SK-N-SH (cell line): ENCODE data around the gene SSBP2.

Experiments used
- CTCF ChIP-seq: fragments of 200-600 bp; sonication (generic); IDR thresholded peaks from 2 replicates; pipeline ENCODE4 v1.6.1; 2017; ENCODE audit warnings: antibody characterized with exemption, mild to moderate bottlenecking, moderate library complexity
- FOXJ3 ChIP-seq: sonication (generic); formaldehyde crosslinking; IDR thresholded peaks from 2 replicates; pipeline ENCODE4 v1.5.1; 2020; ENCODE audit warnings: mild to moderate bottlenecking, missing genetic modification reagents
- GATA2 ChIP-seq: sonication (generic); formaldehyde crosslinking; IDR thresholded peaks from 2 replicates; pipeline ENCODE4 v1.5.0; 2020; ENCODE audit warnings: mild to moderate bottlenecking, missing genetic modification reagents
- IRF3 ChIP-seq: fragments of 150-350 bp; IDR thresholded peaks from 2 replicates; pipeline ENCODE4 v1.6.1; 2016; ENCODE audit warnings: mild to moderate bottlenecking, low read depth, low read length
- JUND ChIP-seq: IDR thresholded peaks from 2 replicates; pipeline ENCODE4 v1.4.0; 2012
- MAX ChIP-seq: IDR thresholded peaks from 2 replicates; pipeline ENCODE4 v1.4.0; 2012; ENCODE audit warnings: low read depth
- MXI1 ChIP-seq: IDR thresholded peaks from 2 replicates; pipeline ENCODE4 v1.6.1; 2012; ENCODE audit warnings: mild to moderate bottlenecking, low read depth, low read length, improper control_type of control experiment
- NFIC ChIP-seq: IDR thresholded peaks from 2 replicates; pipeline ENCODE4 v1.4.0; 2012; ENCODE audit warnings: borderline replicate concordance
- RAD21 ChIP-seq: IDR thresholded peaks from 2 replicates; pipeline ENCODE4 v1.6.1; 2012; ENCODE audit warnings: mild to moderate bottlenecking, low read length
- RCOR1 ChIP-seq: fragments of 150-350 bp; IDR thresholded peaks from 2 replicates; pipeline ENCODE4 v1.6.1; 2017; ENCODE audit warnings: antibody characterized with exemption, low read length
- REST ChIP-seq: IDR thresholded peaks from 2 replicates; pipeline ENCODE4 v1.6.1; 2012; ENCODE audit warnings: mild to moderate bottlenecking, low read depth, low read length, moderate library complexity
- RXRA ChIP-seq: IDR thresholded peaks from 2 replicates; pipeline ENCODE4 v1.4.0; 2012; ENCODE audit warnings: low read depth, mild to moderate bottlenecking, borderline replicate concordance
- USF2 ChIP-seq: fragments of 150-350 bp; IDR thresholded peaks from 2 replicates; pipeline ENCODE4 v1.6.1; 2017; ENCODE audit warnings: antibody characterized with exemption, low read length, low read depth, borderline replicate concordance

GRCh38 chr5:81519217-81519905, 231.5 kb downstream of the SSBP2 start:
- no peak for TF ChIP-seq CTCF
- TF ChIP-seq MXI1, result no peak
- TF ChIP-seq MAX, result no peak
- no peak for TF ChIP-seq REST
- no peak for TF ChIP-seq IRF3
- no peak for TF ChIP-seq JUND
- no peak for TF ChIP-seq RCOR1
- no peak for TF ChIP-seq NFIC
- TF ChIP-seq RAD21, result no peak
- TF ChIP-seq FOXJ3, result no peak
- TF ChIP-seq USF2, result no peak
- TF ChIP-seq GATA2, result no peak
- TF ChIP-seq RXRA, result no peak
